OCI-LY7 (cell line): ENCODE data around the gene DMXL1.

Experiments
- EZH2phosphoT487 ChIP-seq: fragments of 200-600 bp; sonication (generic); IDR thresholded peaks from 2 replicates; pipeline ENCODE4 v1.6.1; 2018; ENCODE audit warnings: low read depth, borderline replicate concordance, mild to moderate bottlenecking, mixed run types, antibody characterized with exemption, low read length, moderate library complexity, mixed read lengths
- TF ChIP-seq, protein P1 (sequence below): fragments of 200-600 bp; sonication (generic); conservative IDR thresholded peaks from 2 replicates; pipeline ENCODE4 v1.5.1; 2014; ENCODE audit warnings: mild to moderate bottlenecking, antibody characterized with exemption, low read length, moderate library complexity, mixed read lengths

DNA sequence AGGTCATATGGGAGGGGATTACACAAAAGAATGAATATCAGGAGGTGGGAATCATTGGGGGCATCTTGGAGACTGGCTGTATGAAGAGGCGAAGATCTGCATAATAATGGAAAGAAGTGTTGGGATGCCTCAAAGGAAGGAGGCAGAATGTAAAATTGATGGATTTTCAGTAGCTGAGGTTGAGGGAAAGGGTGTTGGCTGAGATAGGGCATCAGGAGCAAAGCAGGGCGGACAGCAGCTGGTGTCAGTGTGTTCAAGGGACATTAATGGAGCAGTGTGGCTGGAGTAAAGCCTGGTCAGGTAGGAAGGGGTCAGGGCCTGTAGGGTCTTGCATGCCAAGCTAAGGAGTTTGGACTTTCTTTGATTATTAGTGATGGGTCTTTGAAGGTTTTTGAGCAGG, 219.7 kb downstream of the DMXL1 start:
- TF ChIP-seq, protein P1, sequence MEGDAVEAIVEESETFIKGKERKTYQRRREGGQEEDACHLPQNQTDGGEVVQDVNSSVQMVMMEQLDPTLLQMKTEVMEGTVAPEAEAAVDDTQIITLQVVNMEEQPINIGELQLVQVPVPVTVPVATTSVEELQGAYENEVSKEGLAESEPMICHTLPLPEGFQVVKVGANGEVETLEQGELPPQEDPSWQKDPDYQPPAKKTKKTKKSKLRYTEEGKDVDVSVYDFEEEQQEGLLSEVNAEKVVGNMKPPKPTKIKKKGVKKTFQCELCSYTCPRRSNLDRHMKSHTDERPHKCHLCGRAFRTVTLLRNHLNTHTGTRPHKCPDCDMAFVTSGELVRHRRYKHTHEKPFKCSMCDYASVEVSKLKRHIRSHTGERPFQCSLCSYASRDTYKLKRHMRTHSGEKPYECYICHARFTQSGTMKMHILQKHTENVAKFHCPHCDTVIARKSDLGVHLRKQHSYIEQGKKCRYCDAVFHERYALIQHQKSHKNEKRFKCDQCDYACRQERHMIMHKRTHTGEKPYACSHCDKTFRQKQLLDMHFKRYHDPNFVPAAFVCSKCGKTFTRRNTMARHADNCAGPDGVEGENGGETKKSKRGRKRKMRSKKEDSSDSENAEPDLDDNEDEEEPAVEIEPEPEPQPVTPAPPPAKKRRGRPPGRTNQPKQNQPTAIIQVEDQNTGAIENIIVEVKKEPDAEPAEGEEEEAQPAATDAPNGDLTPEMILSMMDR = no peak
- TF ChIP-seq EZH2phosphoT487 = no peak
